ENCODE results near the gene MZF1.

DNA sequence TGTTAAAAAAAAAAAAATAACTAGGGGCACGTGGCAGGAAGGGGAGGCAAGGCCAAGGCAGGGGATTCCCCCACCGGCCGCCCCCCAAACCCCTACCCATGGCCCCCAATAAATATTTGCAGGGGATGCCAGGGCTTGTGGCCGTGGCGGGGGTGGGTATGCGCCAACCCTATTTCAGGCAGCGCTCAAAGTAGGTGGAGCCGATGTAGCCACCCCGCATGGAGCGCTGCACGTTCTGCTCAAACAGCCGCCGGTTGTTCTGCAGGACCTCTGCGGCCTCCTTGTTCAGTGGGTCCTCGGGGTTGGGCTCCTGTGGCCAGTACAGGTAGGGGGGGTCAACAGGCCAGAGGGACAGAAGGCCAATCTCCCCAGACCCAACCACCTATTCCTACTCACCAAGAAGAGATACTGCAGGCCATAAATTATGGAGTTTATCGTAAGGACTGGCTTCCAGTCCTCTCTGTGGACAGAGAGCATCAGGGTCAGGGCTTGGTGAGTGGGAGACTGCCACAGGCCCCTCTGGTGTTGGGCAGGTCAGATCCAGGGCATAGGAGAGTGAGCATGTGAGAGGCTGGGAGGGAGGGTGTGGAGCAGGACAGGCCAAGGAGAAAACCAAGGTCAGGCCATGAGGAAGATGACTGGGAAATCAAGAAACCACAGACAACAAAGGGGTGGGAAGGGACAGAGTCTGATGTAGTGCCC lies 17.1 kb downstream of the MZF1 start:
- TF ChIP-seq, protein P1, sequence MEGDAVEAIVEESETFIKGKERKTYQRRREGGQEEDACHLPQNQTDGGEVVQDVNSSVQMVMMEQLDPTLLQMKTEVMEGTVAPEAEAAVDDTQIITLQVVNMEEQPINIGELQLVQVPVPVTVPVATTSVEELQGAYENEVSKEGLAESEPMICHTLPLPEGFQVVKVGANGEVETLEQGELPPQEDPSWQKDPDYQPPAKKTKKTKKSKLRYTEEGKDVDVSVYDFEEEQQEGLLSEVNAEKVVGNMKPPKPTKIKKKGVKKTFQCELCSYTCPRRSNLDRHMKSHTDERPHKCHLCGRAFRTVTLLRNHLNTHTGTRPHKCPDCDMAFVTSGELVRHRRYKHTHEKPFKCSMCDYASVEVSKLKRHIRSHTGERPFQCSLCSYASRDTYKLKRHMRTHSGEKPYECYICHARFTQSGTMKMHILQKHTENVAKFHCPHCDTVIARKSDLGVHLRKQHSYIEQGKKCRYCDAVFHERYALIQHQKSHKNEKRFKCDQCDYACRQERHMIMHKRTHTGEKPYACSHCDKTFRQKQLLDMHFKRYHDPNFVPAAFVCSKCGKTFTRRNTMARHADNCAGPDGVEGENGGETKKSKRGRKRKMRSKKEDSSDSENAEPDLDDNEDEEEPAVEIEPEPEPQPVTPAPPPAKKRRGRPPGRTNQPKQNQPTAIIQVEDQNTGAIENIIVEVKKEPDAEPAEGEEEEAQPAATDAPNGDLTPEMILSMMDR (conservative IDR thresholded peaks at IDR 0.05; ENCODE audit: low read depth, low read length), result no peak
- no peak for TF ChIP-seq EZH2 (IDR thresholded peaks at IDR 0.05; ENCODE audit: borderline replicate concordance, low read depth, low read length, poor library complexity, severe bottlenecking)
